Stimulated activated effector memory CD8-positive, alpha-beta T cell treated with anti-CD3 and anti-CD28 coated beads, Interleukin-12 subunit alpha, Interleukin-12 subunit beta, amount 100 ng/mL, for 72 hours (primary cell): ENCODE data around the gene TCF3.

ENCODE experiments used
- ATAC-seq: fragments of 150-1000 bp; cut with Tn5 transposase; 2 replicates; pipeline ENCODE4 v1.10.0; 2021
- DNase-seq, 2 donors: peaks; one replicate each; pipeline ENCODE4 v3.0.0; 2021 to 2022; ENCODE audit warnings: low spot score in 2 of 2
- H3K27ac Mint-ChIP-seq: one replicate; pipeline ENCODE4 v1.8.0; 2022; ENCODE audit warnings: mild to moderate bottlenecking, mixed read lengths
- H3K36me3 Mint-ChIP-seq: one replicate; pipeline ENCODE4 v1.8.0; 2022; ENCODE audit warnings: mild to moderate bottlenecking, mixed read lengths
- H3K4me1 Mint-ChIP-seq: one replicate; pipeline ENCODE4 v1.8.0; 2022; ENCODE audit warnings: mixed read lengths
- H3K4me3 Mint-ChIP-seq: one replicate; pipeline ENCODE4 v1.8.0; 2022; ENCODE audit warnings: mild to moderate bottlenecking, mixed read lengths
- H3K9me3 Mint-ChIP-seq: one replicate; pipeline ENCODE4 v1.8.0; 2022; ENCODE audit warnings: mixed read lengths

Gene TCF3

GRCh38 chr19:1631557-1632100 lies 20.8 kb downstream of the TCF3 start:
- H3K4me3 Mint-ChIP-seq, result no peak overlapping the region
- H3K27ac Mint-ChIP-seq, result no peak overlapping the region
- peaks cover 6% of the 10 kb centered on the region for H3K4me1 Mint-ChIP-seq
- ATAC-seq (no peak), DNase-seq (no peak)
- H3K36me3 Mint-ChIP-seq, result peaks cover 32% of the 10 kb centered on the region
- no peaks in the 10 kb centered on the region for H3K9me3 Mint-ChIP-seq

GRCh38 chr19:1630811-1631210 lies 21.6 kb downstream of the TCF3 start:
- DNase-seq (no peak), ATAC-seq (no peak)
- Mint-ChIP-seq H3K36me3 (peaks cover 29% of the 10 kb centered on the region), H3K4me3 (no peak overlapping the region), H3K4me1 (peaks cover 4% of the 10 kb centered on the region), H3K27ac (no peak overlapping the region), H3K9me3 (no peaks in the 10 kb centered on the region)

DNA sequence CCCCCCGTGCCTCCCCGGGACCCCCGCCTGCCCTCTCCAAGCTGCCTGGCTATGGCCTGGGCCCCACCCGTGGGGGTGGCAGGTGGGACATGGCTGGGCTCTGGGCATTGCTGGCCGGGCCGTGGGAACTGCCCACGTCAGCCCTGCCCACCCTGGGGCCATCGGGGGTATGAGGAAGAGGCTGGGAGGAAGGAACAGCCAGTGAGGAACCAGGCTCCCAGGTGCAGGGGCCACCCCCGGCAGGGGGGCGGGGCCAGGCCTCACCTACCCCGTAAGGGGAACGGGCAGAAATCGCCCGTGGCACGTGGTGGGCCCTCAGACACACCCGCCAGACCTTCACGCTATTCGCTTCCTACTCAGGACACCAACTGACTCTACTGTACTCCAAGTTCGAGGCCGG lies 22.4 kb downstream of the TCF3 start:
- Mint-ChIP-seq H3K9me3 (no peaks in the 10 kb centered on the region), H3K27ac (no peak overlapping the region), H3K4me1 (no peaks in the 10 kb centered on the region), H3K4me3 (no peak overlapping the region), H3K36me3 (peaks cover 28% of the 10 kb centered on the region)
- no peak for ATAC-seq
- DNase-seq, result no peak

- Mint-ChIP-seq H3K4me1 (no peaks in the 10 kb centered on the region), H3K36me3 (peaks cover 28% of the 10 kb centered on the region), H3K27ac (no peak overlapping the region), H3K9me3 (no peaks in the 10 kb centered on the region), H3K4me3 (no peak overlapping the region)
- ATAC-seq, result no peak
- DNase-seq, result no peak
These were observed 23.1 kb downstream of the TCF3 start for GRCh38 chr19:1629256-1629808.

DNA sequence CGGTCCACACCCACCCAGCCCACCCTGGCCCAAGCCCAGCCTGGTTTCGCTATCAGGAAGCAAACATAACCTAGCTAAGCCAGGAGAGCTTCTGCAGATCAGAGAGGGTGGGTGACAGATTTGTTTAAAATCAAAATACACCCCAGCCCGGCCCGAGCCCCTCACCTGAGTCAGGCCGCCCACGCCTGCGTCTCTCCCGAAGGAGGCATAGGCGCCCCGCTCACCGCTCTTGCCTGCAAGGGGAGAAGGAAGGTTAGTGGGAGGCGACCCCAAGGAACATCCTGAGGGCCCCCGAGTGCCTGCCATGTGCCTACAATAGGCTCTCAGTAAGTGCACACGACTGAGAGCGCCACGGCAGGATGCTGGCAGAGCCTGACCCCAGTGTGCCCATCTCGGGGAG lies 25.2 kb downstream of the TCF3 start:
- Mint-ChIP-seq H3K27ac (no peak overlapping the region), H3K4me3 (no peak overlapping the region), H3K9me3 (no peaks in the 10 kb centered on the region), H3K4me1 (peaks cover 5% of the 10 kb centered on the region), H3K36me3 (peaks cover 40% of the 10 kb centered on the region)
- ATAC-seq (no peak), DNase-seq (no peak)

- DNase-seq (no peak), ATAC-seq (no peak)
- Mint-ChIP-seq H3K36me3 (peaks cover 40% of the 10 kb centered on the region), H3K9me3 (no peaks in the 10 kb centered on the region), H3K4me3 (no peak overlapping the region), H3K4me1 (peaks cover 5% of the 10 kb centered on the region), H3K27ac (no peak overlapping the region)
These were observed 25.9 kb downstream of the TCF3 start for GRCh38 chr19:1626417-1627010.

- Mint-ChIP-seq H3K9me3 (no peaks in the 10 kb centered on the region), H3K27ac (no peak overlapping the region)
These were observed 28.0 kb downstream of the TCF3 start for GRCh38 chr19:1624458-1624857.

GRCh38 chr19:1622541-1622940 lies 29.9 kb downstream of the TCF3 start:
- H3K27ac Mint-ChIP-seq, result peak overlapping the region; percentile 65
- H3K4me3 Mint-ChIP-seq, result no peak overlapping the region
- no peaks in the 10 kb centered on the region for H3K9me3 Mint-ChIP-seq
- ATAC-seq (no peak), DNase-seq (no peak)
- peaks cover 53% of the 10 kb centered on the region for H3K36me3 Mint-ChIP-seq
- H3K4me1 Mint-ChIP-seq, result peaks cover 17% of the 10 kb centered on the region

More at GRCh38 chr19:1624458-1624857, 28.0 kb downstream of the TCF3 start:
- H3K4me1 Mint-ChIP-seq, result peaks cover 5% of the 10 kb centered on the region
- DNase-seq (peak in 1 of 2 donors; percentile 67), ATAC-seq (peak; percentile 70)
- peaks cover 44% of the 10 kb centered on the region for H3K36me3 Mint-ChIP-seq
- H3K4me3 Mint-ChIP-seq, result no peak overlapping the region

DNA sequence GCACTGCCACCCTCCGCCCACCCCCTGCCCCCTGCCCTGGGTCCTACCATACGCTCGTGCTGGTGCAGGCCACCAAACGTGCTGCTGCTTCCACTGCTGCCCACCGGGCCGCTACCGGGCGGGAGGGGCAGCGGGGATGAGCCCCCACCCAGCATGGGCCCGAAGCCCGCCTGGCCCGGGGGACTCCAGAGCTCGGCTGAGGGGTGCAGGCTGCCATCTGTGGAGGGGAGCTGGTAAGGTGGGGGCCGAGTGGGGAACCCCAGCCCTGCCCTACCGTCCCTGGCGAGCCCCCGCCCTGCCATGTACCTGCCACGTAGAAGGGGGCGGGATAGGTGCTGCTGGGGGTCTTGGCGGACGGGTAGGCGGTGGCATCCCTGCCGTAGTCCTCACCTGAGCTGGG lies 30.4 kb downstream of the TCF3 start:
- DNase-seq (no peak), ATAC-seq (no peak)
- Mint-ChIP-seq H3K4me3 (no peak overlapping the region), H3K4me1 (peaks cover 23% of the 10 kb centered on the region), H3K9me3 (no peaks in the 10 kb centered on the region), H3K36me3 (peaks cover 53% of the 10 kb centered on the region), H3K27ac (no peak overlapping the region)

DNA sequence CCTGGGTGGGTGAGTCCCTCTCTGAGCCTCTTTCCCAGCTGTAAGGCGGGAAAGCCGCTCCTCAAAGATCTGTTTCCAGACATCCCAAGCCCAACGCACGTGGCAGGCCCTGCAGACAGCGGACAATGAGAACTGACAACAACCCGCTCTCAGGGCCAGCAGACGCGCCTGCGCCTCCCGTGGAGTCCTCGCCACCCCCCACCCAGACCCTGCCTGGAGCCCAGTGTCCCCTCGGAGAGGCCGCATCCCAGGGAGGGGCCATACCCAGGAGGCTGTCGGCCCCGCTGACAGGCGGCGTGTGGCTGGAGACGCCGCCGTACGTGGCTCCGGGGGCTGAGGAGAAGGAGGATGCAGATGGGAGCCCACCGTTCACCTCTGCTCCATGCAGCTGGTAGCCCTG lies 30.8 kb downstream of the TCF3 start:
- H3K4me3 Mint-ChIP-seq, result no peak overlapping the region
- DNase-seq (no peak), ATAC-seq (no peak)
- H3K36me3 Mint-ChIP-seq, result peaks cover 57% of the 10 kb centered on the region
- no peaks in the 10 kb centered on the region for H3K9me3 Mint-ChIP-seq
- peaks cover 27% of the 10 kb centered on the region for H3K4me1 Mint-ChIP-seq
- no peak overlapping the region for H3K27ac Mint-ChIP-seq

DNA sequence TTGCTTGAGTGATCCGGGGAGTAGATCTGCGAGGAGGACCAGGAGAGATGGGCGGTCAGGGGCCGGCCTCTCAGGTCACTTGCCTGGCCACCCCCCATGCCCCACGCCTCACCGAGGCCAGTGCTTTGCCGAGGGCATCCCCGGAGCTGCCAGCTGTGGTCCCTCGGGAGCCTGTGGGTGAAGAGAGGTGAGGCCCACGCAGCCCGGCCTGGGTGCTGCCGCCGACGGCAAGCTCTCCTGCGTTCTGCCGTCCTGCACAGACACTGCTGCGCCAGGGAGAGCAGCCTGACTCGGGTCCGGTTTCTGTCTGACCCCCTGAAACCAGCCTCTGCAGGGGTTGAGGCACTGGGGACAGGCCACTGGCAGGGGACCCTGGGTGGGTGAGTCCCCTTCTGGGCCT lies 31.4 kb downstream of the TCF3 start:
- H3K27ac Mint-ChIP-seq, result no peak overlapping the region
- ATAC-seq (no peak), DNase-seq (no peak)
- no peaks in the 10 kb centered on the region for H3K9me3 Mint-ChIP-seq
- peaks cover 61% of the 10 kb centered on the region for H3K36me3 Mint-ChIP-seq
- no peak overlapping the region for H3K4me3 Mint-ChIP-seq
- H3K4me1 Mint-ChIP-seq, result peaks cover 28% of the 10 kb centered on the region

- DNase-seq, result no peak
- H3K27ac Mint-ChIP-seq, result no peak overlapping the region
- no peaks in the 10 kb centered on the region for H3K9me3 Mint-ChIP-seq
- no peak overlapping the region for H3K4me3 Mint-ChIP-seq
- no peak for ATAC-seq
- peaks cover 28% of the 10 kb centered on the region for H3K4me1 Mint-ChIP-seq
- H3K36me3 Mint-ChIP-seq, result peaks cover 61% of the 10 kb centered on the region
These were observed 31.9 kb downstream of the TCF3 start for GRCh38 chr19:1620502-1620901.

DNA sequence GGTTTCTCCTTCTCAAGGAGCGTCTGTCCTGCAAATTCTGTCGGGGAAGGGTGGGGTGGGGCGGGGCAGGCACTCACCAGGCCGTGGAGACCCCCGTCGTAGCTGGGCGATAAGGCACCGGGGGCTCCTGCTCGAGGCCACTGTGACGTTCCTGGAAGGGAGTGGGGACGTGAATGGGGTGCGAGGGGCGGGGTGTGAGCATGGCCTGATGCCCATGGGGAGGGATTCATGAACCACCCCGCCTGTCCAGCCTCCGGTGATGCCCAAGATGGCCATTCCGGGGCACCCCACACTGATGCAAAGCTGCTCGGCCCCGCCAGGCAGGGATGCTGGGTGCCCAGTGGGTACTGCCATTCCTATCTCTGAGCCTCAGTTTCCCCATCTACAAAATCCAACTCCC lies 32.7 kb downstream of the TCF3 start:
- ATAC-seq (no peak), DNase-seq (no peak)
- H3K4me3 Mint-ChIP-seq, result no peak overlapping the region
- no peak overlapping the region for H3K27ac Mint-ChIP-seq
- H3K9me3 Mint-ChIP-seq, result no peaks in the 10 kb centered on the region
- peaks cover 63% of the 10 kb centered on the region for H3K36me3 Mint-ChIP-seq
- peaks cover 28% of the 10 kb centered on the region for H3K4me1 Mint-ChIP-seq

GRCh38 chr19:1619094-1619439 lies 33.3 kb downstream of the TCF3 start:
- no peak overlapping the region for H3K27ac Mint-ChIP-seq
- H3K4me1 Mint-ChIP-seq, result peaks cover 28% of the 10 kb centered on the region
- H3K36me3 Mint-ChIP-seq, result peaks cover 65% of the 10 kb centered on the region
- H3K4me3 Mint-ChIP-seq, result no peak overlapping the region
- no peaks in the 10 kb centered on the region for H3K9me3 Mint-ChIP-seq
- no peak for DNase-seq
- no peak for ATAC-seq

GRCh38 chr19:1618157-1619093 lies 34.0 kb downstream of the TCF3 start:
- ATAC-seq, result peak; percentile 65
- peaks cover 66% of the 10 kb centered on the region for H3K36me3 Mint-ChIP-seq
- H3K27ac Mint-ChIP-seq, result peak overlapping the region; percentile 87
- no peak for DNase-seq
- no peaks in the 10 kb centered on the region for H3K9me3 Mint-ChIP-seq
- H3K4me3 Mint-ChIP-seq, result no peak overlapping the region
- H3K4me1 Mint-ChIP-seq, result peaks cover 28% of the 10 kb centered on the region

DNA sequence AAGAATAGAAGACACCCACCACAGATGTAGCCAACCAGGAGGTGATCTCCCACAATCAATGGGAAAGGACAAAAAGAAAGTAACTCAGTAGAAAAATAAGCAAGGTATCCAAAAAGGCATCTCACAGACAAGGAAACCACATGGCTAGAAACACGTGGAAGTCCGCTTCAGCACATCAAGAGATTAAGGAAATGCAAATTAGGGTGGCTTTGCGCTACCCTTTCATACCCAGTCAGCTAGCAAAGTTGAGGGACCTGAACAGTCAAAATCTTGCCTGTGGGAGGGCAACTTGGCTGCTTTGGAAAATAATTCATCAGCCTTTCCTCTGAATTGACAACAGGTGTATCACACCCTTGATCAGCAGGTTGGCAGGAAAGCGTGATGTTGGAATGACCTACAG lies 35.5 kb downstream of the TCF3 start:
- DNase-seq (no peak), ATAC-seq (no peak)
- Mint-ChIP-seq H3K9me3 (no peaks in the 10 kb centered on the region), H3K36me3 (peaks cover 57% of the 10 kb centered on the region), H3K4me3 (no peak overlapping the region), H3K27ac (peak overlapping the region; percentile 82), H3K4me1 (peaks cover 24% of the 10 kb centered on the region)
